GM19463 (cell line): ENCODE data around the gene SEC23IP.

Experiments used
- ATAC-seq: cut with Tn5 transposase; IDR thresholded peaks from one replicate; pipeline ENCODE4 v1.9.1; 2021; ENCODE audit warnings: mild to moderate bottlenecking, moderate library complexity; ENCODE audit not compliant: unreplicated experiment

SEC23IP gene

DNA sequence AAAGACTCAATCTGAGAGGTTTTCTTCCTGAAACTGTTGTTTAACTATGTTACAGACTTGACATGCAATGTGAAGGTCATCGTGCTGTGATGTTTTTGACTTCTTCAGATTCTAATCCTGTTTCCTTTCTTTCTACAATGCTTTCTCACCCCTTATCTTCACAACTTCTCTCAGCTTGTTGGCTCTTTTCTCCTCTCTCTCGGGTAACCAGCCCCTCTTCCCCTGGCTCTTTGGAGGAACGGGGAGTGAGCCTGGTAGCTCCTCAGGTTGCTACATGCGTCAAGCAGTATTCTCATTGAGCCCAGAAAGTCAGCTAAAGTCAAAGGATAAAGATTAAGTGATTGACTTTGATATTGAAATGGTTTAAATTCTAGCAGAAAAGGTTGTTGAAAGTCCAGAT lies 40.1 kb downstream of the SEC23IP start:
- ATAC-seq = no peak

GRCh38 chr10:119933179-119933578 lies 40.6 kb downstream of the SEC23IP start:
- no peak for ATAC-seq

- ATAC-seq = no peak
These were observed 48.0 kb downstream of the SEC23IP start for GRCh38 chr10:119940487-119940886.

DNA sequence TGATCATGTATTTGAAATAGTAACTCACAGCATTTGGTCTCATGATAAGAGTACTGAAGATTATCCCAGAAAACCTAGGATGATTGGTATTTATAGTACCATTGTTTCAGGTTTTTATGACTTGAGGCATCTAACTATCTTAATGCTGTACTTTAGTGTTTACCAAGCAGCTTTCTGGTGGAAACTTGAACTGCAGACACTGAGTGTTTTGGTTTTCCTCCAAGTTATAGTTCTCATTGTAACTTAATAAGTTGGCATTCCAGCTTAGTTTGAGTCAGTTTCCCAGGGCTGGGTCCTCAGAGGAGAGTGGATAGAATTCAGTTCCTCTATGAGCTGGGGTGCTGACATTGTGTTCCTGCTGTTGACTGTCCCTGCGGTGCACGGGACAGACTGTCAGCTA lies 50.4 kb downstream of the SEC23IP start:
- no peak for ATAC-seq

DNA sequence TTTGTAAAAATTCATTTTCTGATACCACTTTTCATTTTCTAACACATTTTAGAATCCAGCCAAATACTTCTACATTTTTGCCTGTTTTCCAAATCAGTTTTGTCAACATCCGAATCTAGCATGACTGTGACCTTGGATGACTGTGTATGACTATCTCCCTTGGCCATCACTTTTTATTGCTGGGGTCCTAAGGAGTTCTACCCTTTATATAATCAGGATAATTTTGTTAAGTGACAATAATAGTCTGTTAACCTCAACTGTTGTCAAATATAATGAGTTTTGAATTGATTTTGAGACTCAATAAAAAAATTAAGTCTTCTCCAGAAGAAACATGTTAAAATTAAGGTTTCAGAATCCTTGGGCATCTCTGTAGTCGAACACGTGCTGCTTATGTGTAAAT lies 53.3 kb downstream of the SEC23IP start:
- no peak for ATAC-seq

DNA sequence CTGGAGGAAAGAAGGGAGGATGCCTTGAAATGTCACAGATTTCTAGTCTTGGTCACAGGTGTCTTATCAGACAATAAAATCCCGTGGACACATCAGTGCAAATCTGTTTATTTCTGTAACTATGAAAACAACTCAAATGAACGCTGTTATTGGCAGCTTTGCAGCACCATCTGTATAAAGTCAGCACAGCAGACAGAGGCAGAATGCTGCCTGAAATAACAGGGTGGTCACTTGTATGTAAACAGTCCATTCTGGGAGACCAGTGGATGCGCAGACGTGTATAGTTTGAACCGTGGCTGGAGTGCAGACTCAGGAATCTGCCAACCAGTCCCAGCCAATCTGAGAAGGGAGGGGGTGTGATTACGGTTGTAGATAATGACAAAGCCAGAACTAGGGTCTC lies 54.8 kb downstream of the SEC23IP start:
- ATAC-seq = no peak

- ATAC-seq = no peak
These were observed 64.9 kb downstream of the SEC23IP start for GRCh38 chr10:119957451-119957850.

DNA sequence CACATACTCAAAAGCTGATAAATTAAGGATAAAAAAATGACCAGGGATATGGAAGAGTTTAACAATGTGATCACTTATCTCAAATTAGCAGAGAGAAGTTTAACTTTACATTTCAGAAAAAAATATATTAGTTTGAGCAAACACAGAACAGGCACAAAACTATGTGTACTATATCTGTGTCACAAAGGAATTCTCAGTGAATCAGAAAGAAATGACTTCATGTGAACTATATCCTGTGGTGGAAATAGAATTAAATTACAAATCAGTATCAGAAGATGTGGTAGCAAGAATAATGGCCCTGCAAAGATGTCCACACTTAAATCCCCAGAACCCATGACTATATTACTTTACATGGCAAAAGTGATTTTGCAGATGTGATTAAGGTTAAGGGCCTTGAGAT lies 70.3 kb downstream of the SEC23IP start:
- ATAC-seq = no peak

DNA sequence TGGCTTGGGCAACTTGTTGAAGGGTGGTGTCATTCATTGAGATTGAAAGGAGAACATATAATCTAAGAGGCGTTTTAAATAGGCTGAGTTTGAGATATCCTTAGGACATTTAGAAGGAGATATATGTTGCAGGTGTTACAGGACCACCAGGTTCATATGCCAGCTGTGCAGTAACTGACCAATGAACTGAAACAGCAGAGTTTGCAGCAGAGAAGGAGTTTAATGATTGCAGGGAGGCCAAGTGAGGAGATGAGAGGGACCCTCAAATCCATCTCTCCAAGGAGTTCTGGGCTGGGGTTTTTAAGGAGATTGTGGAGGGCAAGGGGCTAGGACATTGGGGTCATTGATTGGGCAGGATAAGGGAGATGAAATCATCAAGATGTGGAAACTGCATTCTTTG lies 74.5 kb downstream of the SEC23IP start:
- ATAC-seq = no peak

- ATAC-seq = no peak
These were observed 77.1 kb downstream of the SEC23IP start for GRCh38 chr10:119969609-119970008.

DNA sequence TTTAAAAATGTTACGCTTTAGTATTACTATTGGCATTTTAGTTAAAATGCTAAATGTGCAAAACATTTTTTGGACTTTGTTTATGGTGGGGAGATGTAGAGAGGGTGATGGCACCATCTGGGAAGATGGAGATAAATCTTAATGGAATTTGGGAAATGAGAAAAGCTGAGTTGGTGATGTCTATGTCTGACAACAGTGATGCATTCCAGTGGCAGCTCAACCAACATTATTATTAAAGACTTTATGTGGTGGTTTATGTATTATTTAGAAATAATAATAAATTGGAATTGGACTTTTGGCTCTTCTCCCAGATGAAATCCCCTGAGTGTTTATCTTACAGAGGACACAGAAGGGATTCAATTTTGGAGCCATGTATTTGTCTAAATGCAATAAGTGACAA lies 77.6 kb downstream of the SEC23IP start:
- ATAC-seq = no peak

DNA sequence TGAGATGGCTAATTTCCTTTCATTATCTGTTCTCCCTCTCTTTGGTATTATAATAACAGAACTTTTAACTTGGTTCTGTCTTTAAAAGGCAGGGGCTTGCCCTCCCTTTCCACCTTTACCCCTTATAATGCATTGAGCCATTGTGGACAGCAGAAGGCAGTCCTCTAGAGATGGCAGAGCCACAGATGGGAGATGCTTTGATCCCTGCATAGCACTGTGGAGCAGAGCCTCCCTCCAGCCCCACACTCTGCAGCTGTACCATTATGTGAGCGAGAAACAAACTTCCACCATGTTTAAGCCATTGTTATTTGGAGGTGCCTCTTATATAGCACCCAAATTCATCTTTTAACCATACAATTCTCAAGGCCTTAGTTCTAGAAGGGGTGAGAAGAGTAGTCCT lies 78.4 kb downstream of the SEC23IP start:
- no peak for ATAC-seq

DNA sequence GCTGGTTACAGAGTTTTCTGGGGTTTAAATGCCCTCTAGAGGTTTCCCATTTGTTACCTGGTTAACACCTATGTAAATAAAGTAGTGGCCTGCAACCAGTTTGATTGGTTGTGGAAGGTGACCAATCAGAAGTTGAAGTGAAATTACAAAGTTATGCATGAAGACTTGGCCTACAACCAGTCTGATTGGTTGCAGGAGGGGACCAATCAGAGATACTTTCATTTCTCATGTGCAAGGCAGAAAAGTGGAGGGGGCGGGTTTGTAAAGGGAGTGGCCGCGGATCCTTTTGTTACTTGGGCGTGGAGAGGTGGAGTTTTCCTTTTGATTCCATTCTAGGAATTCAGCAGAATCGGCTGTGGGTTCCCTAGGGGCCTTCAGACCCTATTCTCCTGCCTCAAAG lies 80.8 kb downstream of the SEC23IP start:
- ATAC-seq = no peak

- no peak for ATAC-seq
These were observed 83.9 kb downstream of the SEC23IP start for GRCh38 chr10:119976421-119976820.

DNA sequence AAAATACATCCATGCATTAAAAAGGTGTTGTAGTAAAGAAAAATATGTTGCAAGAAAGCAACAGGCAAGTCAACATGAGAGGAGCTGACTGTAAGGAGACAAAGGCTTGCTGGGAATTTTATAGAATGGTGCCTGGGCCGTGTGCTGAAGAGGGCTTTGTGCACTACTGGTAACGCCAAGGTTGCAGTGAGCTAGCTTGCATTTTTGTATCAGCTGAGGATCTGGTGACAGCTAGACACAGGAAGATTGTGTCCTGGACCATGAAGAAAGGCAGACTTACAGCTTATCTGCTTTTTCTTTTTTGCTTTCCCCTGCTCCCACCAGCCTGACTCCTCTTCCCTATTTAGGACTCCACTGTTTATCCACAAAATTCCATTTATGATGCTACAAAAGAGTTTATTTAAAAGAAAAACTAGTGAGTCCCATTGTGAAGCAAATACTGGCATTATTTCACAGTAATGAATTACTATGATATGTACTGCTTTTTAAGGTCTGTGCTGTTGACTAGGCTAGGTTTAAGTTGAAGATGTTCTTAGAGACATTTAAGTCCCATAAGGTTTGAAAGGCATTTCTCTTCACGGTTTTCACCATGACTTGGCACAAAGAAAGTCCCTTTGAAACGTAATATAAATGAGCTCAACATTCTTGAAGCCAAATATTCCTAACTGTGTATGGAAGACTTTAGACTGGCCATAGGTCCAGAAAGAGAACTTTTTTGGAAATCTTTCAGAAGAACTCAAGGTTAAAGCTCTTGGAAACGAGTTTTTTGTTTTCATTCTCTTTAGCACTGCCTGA lies 88.6 kb downstream of the SEC23IP start:
- no peak for ATAC-seq

DNA sequence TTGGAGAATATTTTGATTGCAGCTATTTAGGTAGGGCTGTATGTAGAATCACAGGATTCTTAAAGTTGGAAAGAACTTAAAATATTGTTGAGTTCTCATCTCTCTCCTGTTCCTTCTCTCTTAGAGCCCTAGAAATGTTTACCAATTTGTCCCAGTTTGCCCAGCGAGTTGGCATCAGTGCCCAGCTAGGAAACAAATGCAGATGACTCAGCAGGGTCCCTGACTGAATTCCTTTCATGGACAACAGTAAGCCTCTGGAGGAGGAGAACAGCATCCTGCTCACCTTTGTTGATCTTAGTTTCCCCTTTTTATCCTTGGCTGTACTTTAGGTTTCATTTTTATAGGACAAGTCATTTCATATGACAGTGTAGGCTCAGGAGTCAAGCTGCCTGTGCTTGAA lies 89.3 kb downstream of the SEC23IP start:
- no peak for ATAC-seq

DNA sequence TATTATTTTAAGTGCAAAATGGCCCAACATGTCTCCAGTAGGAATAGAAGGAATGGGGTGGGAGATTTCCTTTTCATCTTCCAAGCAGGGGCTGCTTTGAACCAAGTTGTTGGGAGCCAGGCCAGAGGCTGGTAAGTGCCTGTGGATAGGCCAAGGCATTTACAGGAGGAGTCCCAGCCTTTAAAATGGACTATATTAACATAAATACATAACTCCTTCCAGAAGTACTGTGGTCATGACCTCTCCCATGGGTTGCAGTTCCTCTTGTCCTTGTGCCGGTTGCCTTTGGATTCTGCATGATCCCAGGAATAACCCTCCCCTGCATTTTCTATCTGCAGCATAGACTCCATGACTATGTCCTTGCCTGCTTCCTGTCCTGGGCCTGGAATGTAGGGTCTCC lies 95.8 kb downstream of the SEC23IP start:
- no peak for ATAC-seq

DNA sequence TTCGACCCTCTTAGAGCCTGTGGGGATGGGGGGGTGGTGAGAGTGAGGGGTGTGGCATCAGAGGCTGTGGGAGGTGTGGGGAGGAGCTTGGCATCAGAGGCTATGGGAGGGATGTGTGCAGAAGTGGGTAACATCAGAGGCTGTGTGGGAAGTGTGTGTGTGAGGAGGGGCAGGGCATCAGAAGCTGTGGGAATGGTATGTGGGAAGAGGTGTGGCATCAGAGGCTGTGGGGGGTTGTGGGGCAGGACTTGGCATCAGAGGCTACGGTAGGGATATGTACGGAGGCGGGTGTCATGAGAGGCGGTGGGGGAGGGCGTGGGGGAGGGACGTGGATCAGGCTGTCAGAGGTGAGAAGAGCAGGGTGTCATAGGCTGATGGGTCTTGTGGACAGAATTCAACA lies 97.4 kb downstream of the SEC23IP start:
- no peak for ATAC-seq

DNA sequence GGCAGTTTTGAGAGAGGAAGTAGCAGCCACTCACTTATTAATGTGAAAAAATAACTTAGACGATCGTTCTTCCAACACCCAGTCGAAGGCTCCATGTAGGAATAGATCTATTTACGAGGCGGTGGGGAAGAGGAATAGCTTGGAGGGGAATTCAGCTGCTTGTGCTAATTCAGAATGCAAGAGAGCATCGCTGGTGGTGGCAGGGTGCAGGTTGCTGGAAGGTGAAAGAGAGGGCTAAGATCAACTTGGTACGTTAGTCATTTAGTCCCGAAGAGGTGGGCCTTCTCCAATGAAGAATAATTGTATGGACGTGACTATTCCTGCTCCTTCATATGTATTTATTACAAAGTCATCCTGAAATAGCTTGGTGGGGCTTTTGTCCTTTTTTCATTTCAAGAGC lies 98.5 kb downstream of the SEC23IP start:
- ATAC-seq = no peak

GRCh38 chr10:119991816-119992215 lies 99.3 kb downstream of the SEC23IP start:
- no peak for ATAC-seq
